ENCODE measurements around the gene DYSF. TPM values are rescaled to one million over a fixed set of nuclear protein-coding genes. Genes with fewer than 3 reads are reported as not detected.
"Not testable (repeated sequence)": the region's sequence is repeated elsewhere in the genome, so short reads cannot be mapped to it uniquely, and the experiment has no call there.

DYSF gene
- total RNA-seq, 4 donors from 2014 or later: 10.3 to 14.9 (median 14.4) TPM

DNA sequence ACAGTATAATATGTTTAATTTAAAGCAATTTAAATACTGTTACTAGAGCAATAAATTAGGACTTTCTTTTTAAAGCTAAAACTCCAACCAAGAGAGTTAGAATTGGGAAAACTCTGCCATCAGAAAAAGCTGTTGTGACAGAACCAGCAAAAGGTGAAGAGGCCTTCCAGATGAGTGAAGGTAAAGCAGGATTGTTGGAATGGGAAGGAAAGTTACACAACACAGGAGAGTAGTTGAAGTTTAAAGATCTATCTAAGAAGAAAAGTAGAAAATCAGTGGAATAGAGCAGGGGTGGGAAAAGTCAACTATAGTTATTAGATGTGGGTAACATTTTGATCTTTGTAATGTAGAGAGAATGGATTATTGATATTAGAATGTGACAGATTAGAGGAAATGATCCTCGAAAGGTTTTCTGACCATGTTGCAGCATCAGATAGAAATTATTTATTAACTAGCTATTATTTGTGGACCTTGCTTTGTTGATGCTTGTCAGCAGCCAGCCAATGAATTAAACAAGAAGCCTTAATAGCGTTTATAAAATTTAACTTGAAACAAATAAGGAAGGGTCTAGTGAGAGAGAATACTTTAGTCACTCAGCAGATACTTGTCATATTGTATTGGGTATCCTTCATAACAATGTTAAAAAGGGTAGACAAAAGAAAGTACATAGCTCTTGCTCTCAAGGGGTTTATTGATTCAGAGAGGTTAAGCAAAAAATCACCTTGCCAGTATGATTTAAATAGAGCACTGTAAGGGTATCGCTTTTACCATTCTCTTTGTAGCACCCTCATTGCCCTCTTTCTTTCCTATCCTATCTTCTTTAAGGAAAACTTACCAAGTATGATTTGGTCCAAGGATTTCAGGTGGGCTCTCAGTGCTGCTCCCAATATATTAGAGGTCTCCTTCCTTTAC lies 24.6 kb upstream of the DYSF start:
- WGBS, 2 donors: 95 to 98% methylated on average over 3 of the region's 3 CpGs
- Histone ChIP-seq H3K36me3 (peaks cover 22 to 38% of the 10 kb centered on the region in 2 donors), H3K27me3 (no peaks in the 10 kb centered on the region), H3K4me3 (replicated peaks in 1 of 3) (no peak overlapping the region), H3K9me3 (no peaks in the 10 kb centered on the region), H3K4me1 (peaks cover 0 to 6% of the 10 kb centered on the region in 2 donors), H3K27ac (no peak overlapping the region)
- DNase-seq: no peak
- TF ChIP-seq, protein P1, sequence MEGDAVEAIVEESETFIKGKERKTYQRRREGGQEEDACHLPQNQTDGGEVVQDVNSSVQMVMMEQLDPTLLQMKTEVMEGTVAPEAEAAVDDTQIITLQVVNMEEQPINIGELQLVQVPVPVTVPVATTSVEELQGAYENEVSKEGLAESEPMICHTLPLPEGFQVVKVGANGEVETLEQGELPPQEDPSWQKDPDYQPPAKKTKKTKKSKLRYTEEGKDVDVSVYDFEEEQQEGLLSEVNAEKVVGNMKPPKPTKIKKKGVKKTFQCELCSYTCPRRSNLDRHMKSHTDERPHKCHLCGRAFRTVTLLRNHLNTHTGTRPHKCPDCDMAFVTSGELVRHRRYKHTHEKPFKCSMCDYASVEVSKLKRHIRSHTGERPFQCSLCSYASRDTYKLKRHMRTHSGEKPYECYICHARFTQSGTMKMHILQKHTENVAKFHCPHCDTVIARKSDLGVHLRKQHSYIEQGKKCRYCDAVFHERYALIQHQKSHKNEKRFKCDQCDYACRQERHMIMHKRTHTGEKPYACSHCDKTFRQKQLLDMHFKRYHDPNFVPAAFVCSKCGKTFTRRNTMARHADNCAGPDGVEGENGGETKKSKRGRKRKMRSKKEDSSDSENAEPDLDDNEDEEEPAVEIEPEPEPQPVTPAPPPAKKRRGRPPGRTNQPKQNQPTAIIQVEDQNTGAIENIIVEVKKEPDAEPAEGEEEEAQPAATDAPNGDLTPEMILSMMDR (IDR thresholded peaks at IDR 0.05): no peak
- TF ChIP-seq POLR2A (IDR thresholded peaks at IDR 0.05): no peak
- intact Hi-C loops (cut with DNase I): no loop called here

DNA sequence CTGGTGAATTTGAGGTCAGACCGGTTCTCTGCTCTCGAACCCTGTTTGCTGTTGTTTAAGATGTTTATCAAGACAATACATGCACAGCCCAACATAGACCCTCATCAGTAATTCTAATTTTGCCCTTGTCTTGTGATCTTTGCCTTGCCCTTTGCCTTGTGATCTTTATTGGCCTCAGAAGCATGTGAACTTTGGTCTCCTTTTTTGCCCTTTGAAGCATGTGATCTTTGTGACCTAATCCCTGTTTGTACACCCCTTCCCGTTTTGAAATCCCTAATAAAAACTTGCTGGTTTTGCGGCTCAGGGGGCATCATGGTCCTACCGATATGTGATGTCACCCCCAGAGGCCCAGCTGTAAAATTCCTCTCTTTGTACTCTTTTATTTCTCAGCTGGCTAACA lies 8.2 kb upstream of the DYSF start:
- H3K9me3 ChIP-seq; H3K4me1 ChIP-seq; DNase-seq; H3K4me3 ChIP-seq (replicated peaks in 1 of 3); H3K27ac ChIP-seq; intact Hi-C loops (cut with DNase I); H3K36me3 ChIP-seq; H3K27me3 ChIP-seq: not testable (repeated sequence)
- WGBS, 2 donors: 81 to 83% methylated on average over 5 of the region's 5 CpGs

DNA sequence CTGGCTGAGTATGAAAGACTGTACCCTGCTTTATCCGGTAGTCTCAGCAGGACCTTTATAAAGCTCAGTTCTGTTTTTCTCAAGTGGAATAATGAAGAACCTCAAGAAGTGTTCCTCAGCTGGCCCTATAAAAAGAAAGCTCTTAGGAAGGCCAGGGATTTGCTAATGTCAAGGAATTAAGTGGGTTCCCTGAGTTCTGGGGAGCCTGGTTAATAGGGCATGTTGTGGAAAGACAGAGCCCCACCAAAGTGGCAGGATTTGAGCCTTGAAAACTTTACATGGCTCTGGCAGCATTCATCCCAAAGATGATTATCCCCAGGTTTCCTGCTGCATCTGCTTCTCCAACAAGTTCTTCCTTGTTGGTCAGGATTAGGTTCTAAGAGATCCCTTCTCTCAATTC lies 6.9 kb upstream of the DYSF start:
- Histone ChIP-seq H3K36me3 (no peaks in the 10 kb centered on the region), H3K4me3 (replicated peaks in 1 of 3) (no peak overlapping the region), H3K4me1 (no peaks in the 10 kb centered on the region), H3K27me3 (no peaks in the 10 kb centered on the region), H3K9me3 (no peaks in the 10 kb centered on the region), H3K27ac (no peak overlapping the region)
- WGBS, 2 donors: 90 to 100% methylated on average over 1 of the region's 1 CpG
- intact Hi-C loops (cut with DNase I): no loop called here
- TF ChIP-seq POLR2A (IDR thresholded peaks at IDR 0.05): no peak
- TF ChIP-seq, protein P1 (IDR thresholded peaks at IDR 0.05): no peak
- DNase-seq: no peak

GRCh38 chr2:71449343-71449742 lies 4.0 kb upstream of the DYSF start:
- Histone ChIP-seq H3K4me1 (peaks cover 6 to 10% of the 10 kb centered on the region in 2 donors), H3K27ac (no peak overlapping the region), H3K36me3 (no peaks in the 10 kb centered on the region), H3K9me3 (no peaks in the 10 kb centered on the region), H3K27me3 (no peaks in the 10 kb centered on the region), H3K4me3 (replicated peaks in 1 of 3) (no peak overlapping the region)
- WGBS, 2 donors: 57 to 62% methylated on average over 3 of the region's 3 CpGs
- no peak for DNase-seq
- intact Hi-C loops (cut with DNase I): no loop called here
- no peak for TF ChIP-seq POLR2A (IDR thresholded peaks at IDR 0.05)
- TF ChIP-seq, protein P1 (IDR thresholded peaks at IDR 0.05): no peak

- Histone ChIP-seq H3K9me3 (no peaks in the 10 kb centered on the region), H3K27me3 (no peaks in the 10 kb centered on the region), H3K36me3 (no peaks in the 10 kb centered on the region), H3K4me3 (replicated peaks in 1 of 3) (no peak overlapping the region), H3K4me1 (peaks cover 6 to 10% of the 10 kb centered on the region in 2 donors), H3K27ac (no peak overlapping the region)
- TF ChIP-seq POLR2A (IDR thresholded peaks at IDR 0.05): no peak
- TF ChIP-seq, protein P1 (IDR thresholded peaks at IDR 0.05): no peak
- intact Hi-C loops (cut with DNase I): no loop called here
- WGBS, 2 donors: 91 to 100% methylated on average over 4 of the region's 4 CpGs
- no peak for DNase-seq
These were observed 1.7 kb upstream of the DYSF start for GRCh38 chr2:71451705-71452104.
